ENCODE results near the gene PLCL2.

The PLCL2 gene

GRCh38 chr3:16865335-16865734, 19.4 kb upstream of the PLCL2 start:
- no peak for DNase-seq (ENCODE audit: low read depth)

DNA sequence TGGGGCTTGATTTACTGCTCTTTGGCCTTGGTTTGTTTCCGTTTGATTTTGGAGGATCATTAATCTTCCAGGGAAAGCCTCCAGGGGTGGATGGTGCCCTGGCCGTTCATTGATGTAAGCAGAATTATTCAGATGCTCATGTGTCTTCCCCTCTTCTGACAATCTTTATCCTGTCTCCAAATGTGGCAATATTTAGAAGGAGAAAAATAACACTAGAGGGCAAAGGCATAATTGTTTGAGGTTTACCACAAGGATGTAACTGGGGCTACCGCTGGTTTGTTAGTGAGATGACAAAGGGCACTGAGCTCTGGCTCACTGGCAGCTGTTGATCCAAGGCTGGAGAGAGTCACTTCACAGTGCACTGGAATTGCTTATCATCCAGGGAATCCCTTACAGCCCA, 18.2 kb upstream of the PLCL2 start:
- DNase-seq (ENCODE audit: low read depth), result no peak

DNA sequence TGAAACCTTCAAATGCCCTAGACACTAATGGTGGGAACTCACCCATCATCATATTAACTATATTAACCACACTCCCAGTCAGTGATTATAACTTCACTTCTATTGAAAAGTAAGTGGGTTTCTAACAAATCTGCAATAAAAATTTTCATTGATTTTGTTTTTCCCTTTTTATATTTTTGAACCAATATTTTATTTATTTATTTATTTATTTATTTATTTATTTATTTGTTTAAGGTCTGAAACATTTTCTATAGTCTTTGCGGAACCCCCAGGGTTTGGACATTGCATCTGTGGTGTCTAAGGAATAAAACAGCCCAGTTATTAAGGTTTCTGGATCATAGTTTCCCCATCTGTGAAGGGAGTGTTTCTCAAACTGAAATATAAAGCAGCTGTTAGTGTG, 16.2 kb upstream of the PLCL2 start:
- DNase-seq (ENCODE audit: low read depth), result no peak

GRCh38 chr3:16869261-16870005, 15.3 kb upstream of the PLCL2 start:
- DNase-seq (ENCODE audit: low read depth), result no peak

- no peak for DNase-seq (ENCODE audit: low read depth)
Observed at GRCh38 chr3:16871915-16872842, 12.6 kb upstream of the PLCL2 start.

- DNase-seq (ENCODE audit: low read depth), result no peak
Observed at GRCh38 chr3:16873872-16874271, 10.9 kb upstream of the PLCL2 start.

DNA sequence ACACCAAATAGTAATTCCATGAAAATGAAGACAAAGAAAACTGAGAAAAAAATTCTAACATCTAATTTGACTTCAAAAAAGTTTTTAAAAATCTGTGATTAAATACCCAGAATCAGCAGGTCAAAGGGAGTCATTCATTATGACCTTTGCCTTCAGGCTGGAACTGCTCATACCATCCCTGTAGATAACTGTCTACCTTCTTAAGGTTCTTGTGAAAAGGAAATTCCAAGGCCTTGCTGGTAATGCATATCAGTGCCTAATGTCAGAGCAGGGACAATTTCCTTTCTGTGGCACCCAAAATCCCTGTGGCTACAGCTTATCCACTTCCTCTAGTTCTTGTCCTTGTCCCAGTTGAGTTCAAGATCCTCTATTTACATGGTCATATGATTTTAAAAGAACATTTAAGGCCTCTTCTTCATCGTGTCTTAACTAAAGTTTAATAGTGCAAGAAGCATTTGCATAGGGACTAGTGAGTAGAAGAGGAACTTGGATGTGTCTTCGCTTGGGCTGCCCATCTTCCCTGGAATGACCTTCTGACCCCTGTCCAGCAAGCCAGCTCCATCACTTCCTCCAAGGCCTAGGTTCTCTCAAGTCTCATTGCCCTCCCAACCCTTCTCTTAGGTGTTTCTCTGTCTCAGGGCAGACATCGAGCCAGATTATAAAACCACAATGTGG, 8.7 kb upstream of the PLCL2 start:
- no peak for DNase-seq (ENCODE audit: low read depth)

- DNase-seq (ENCODE audit: low read depth), result no peak
Observed at GRCh38 chr3:16877505-16877904, 7.2 kb upstream of the PLCL2 start.

DNA sequence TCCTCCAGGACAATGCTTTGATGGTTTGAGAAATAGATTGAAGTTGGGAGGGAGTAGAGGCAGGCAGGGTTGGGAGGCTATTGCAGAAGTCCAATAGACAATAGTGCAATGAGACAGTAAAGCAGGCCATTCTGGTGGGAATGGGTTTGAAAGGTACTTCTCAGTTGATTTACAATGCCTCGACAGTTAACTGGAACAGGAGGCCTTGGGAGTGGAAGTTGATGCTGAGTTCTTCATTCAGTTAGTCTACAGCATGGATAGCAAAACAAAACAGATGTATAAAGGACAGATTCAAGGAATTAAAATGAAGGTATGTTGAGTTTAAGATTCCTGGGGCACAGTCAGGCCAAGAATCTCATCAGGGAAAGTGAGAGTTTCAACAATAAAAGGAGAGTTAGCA, 6.8 kb upstream of the PLCL2 start:
- DNase-seq (ENCODE audit: low read depth), result no peak

- no peak for DNase-seq (ENCODE audit: low read depth)
Observed at GRCh38 chr3:16881896-16882630, 2.7 kb upstream of the PLCL2 start.

GRCh38 chr3:16883057-16883722, 1.6 kb upstream of the PLCL2 start:
- no peak for DNase-seq (ENCODE audit: low read depth)

DNA sequence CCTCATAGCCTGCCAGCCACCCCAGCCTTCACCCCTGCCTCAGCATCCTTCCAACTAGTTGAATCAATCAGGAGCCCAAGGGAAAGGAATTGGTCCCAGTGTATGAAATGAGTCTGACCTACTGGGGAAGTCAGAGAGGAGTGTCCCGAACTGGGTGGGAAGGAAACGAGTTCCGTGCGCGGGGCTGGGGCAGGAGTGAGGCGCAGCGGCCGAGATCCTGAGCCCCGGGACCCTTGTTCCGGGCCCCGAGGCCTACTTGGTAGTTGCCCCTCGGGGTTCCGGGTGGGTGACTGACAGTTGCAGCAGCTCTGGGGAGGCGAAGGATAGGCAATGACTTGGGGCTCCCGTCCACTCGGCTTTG, 1.1 kb upstream of the PLCL2 start:
- DNase-seq (ENCODE audit: low read depth), result no peak

GRCh38 chr3:16884084-16884747, 539 bp upstream of the PLCL2 start:
- peak; percentile 57 for DNase-seq (ENCODE audit: low read depth)

DNA sequence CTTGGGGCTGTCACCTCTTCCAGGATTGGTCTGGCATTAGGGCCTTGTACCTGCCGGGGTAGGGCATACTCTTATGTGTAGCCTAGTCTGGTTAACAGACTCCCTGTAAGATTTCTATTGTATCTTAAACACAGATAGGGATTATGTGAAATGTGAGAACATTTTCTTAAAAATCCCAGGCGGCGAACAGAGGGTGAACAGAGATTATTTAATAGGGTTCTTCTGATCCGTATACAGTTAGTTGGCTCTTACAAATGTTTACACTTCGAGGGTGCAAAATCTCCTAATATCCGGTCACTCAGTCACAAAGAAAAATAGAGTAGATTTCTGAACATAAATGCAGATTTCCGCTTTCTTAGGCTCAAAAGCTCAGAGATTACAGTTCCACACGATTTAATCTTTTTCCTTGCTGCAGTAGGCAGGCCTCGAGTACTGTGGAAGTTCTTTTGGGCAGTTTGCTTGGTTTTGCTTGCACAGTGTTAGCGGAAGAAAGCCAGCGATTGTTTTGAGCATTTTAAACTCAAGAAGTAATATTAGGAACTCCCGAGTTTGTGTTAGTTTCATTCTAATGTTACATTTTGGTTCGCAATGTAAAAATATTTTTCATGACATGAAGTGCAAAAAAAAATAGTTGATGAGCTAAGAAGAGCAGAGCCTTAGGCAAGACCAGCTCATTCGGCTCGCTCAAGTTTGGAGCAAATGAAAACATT, 993 bp downstream of the PLCL2 start:
- DNase-seq (ENCODE audit: low read depth), result no peak

- no peak for DNase-seq (ENCODE audit: low read depth)
Observed at GRCh38 chr3:16886303-16886683, 1.5 kb downstream of the PLCL2 start.

GRCh38 chr3:16887130-16887529, 2.4 kb downstream of the PLCL2 start:
- no peak for DNase-seq (ENCODE audit: low read depth)

DNA sequence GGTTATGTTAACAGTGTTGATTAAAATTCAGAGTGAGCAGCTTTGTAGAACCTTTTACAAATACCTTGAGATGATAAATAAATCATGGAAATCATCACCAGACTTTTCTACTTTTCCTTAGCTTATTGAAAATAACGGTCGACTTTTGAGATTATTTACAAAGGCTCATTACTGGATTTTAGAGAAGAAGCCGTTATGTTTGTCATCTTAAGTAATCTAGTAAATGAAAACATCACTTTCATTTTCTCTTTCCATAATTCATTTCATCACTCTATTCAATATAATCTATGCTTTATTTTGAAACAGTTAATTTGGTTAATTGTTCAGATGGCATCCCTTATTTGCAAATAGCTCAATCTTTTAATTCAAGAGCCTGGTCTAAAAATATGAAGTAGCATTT, 3.6 kb downstream of the PLCL2 start:
- no peak for DNase-seq (ENCODE audit: low read depth)

DNA sequence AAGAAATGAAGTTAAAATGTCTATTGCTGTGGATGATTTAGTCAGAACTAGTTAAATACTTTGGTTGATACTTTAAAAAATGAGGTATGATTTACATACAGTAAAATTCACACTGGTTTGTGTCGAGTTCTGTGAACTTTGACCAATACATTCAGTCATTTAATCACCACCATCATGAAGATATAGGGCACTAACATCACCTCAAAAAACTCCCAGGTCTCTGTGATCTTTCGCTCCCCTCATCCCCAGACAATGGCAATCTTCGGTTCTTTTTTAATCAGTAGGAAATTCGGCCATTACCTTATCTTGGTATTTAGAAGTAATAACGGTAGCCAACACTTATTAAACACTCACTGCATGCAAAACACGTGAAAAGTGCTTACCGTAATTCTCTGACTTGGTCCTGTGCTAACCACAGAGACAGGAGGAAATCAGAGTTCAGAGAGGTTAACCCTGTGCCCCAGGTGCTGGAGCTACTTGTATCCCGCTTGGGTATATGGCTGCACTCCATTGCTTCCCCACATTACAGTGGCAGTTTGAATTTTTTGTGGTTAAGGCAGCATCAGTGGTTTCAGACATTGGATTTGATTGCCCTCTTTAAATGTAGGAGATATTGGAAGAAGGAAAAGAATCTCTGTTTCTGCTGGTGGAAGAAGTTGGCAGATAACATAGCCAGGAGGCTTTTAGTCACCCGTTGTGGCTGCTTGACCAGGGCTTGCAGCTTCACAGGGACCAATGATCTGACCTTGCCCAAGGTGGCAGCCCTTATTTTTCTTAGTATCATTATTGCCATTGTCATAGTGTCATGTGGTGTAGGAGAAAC, 4.2 kb downstream of the PLCL2 start:
- DNase-seq (ENCODE audit: low read depth), result no peak

- DNase-seq (ENCODE audit: low read depth), result no peak
Observed at GRCh38 chr3:16890597-16891333, 6.0 kb downstream of the PLCL2 start.
